Mammary epithelial cell (primary cell): ENCODE measurements around the gene EIF4G1.
A peak's percentile ranks its signal among the peaks of the same experiment; 100 is the strongest.

Source experiments
- CTCF ChIP-seq, 2 donors: IDR thresholded peaks in 1 of 2; conservative IDR thresholded peaks in 1 of 2; 2 replicates each; pipeline ENCODE4 v1.5.1; 2011 to 2012; ENCODE audit warnings: inconsistent platforms in 2 of 2, low read length in 2 of 2, mild to moderate bottlenecking in 2 of 2, control low read depth in 1 of 2, low read depth in 1 of 2; ENCODE audit not compliant: insufficient read depth in 1 of 2; ENCODE audit errors: extremely low read depth in 1 of 2
- EZH2 ChIP-seq: IDR thresholded peaks from 2 replicates; pipeline ENCODE4 v1.6.1; 2012; ENCODE audit warnings: low read length, inconsistent platforms, borderline replicate concordance

- TF ChIP-seq CTCF (conservative IDR thresholded peaks at IDR 0.05 in 1 of 2, IDR thresholded peaks at IDR 0.05 in 1 of 2; ENCODE audit: extremely low read depth in 1 of 2, insufficient read depth in 1 of 2, low read depth in 1 of 2, low read length in 2 of 2) = no peak
- TF ChIP-seq EZH2 = peak; percentile 99
Observed at GRCh38 chr3:184380627-184381260, 66.3 kb downstream of the EIF4G1 start.
